GM10266 (cell line): Measurements from ENCODE around the gene EPS8L2.

Experiments used
- DNase-seq: peaks from one replicate; pipeline ENCODE4 v3.0.0; 2012; ENCODE audit errors: extremely low spot score
- CTCF ChIP-seq: IDR thresholded peaks from 2 replicates; pipeline ENCODE4 v1.5.1; 2012; ENCODE audit warnings: mild to moderate bottlenecking, low read depth; ENCODE audit not compliant: control insufficient read depth, insufficient read depth; ENCODE audit errors: missing control alignments

Gene EPS8L2

GRCh38 chr11:698493-699115 is 7.4 kb upstream of the EPS8L2 start:
- TF ChIP-seq CTCF, result no peak
- DNase-seq, result no peak

GRCh38 chr11:699116-699508 is 6.9 kb upstream of the EPS8L2 start:
- TF ChIP-seq CTCF, result no peak
- no peak for DNase-seq

GRCh38 chr11:699753-700152 is 6.3 kb upstream of the EPS8L2 start:
- no peak for DNase-seq
- TF ChIP-seq CTCF, result no peak

- DNase-seq, result no peak
- TF ChIP-seq CTCF, result no peak
These were observed 4.1 kb upstream of the EPS8L2 start for GRCh38 chr11:701741-702461.

GRCh38 chr11:702462-703461 is 3.3 kb upstream of the EPS8L2 start:
- DNase-seq, result no peak
- TF ChIP-seq CTCF, result no peak

- TF ChIP-seq CTCF, result no peak
- DNase-seq, result no peak
These were observed 2.5 kb upstream of the EPS8L2 start for GRCh38 chr11:703506-703905.
